HG02973 (cell line): ENCODE data around the gene MAPK6.
A peak's percentile ranks its signal among the peaks of the same experiment; 100 is the strongest.
"Not testable (repeated sequence)": the region's sequence is repeated elsewhere in the genome, so short reads cannot be mapped to it uniquely, and the experiment has no call there.

Experiments used
- ATAC-seq: cut with Tn5 transposase; IDR thresholded peaks from one replicate; pipeline ENCODE4 v1.9.1; 2021; ENCODE audit warnings: moderate library complexity; ENCODE audit not compliant: unreplicated experiment

The MAPK6 gene

GRCh38 chr15:52078876-52079700, 60.1 kb downstream of the MAPK6 start:
- ATAC-seq: no peak

- no peak for ATAC-seq
Measured at GRCh38 chr15:52080031-52080430, 61.0 kb downstream of the MAPK6 start.

GRCh38 chr15:52080706-52081392, 61.8 kb downstream of the MAPK6 start:
- no peak for ATAC-seq

GRCh38 chr15:52082197-52083036, 63.4 kb downstream of the MAPK6 start:
- ATAC-seq: peak; percentile 58

- ATAC-seq: not testable (repeated sequence)
Measured at GRCh38 chr15:52083037-52083359, 64.0 kb downstream of the MAPK6 start.

GRCh38 chr15:52083603-52084002, 64.6 kb downstream of the MAPK6 start:
- no peak for ATAC-seq

- no peak for ATAC-seq
Measured at GRCh38 chr15:52085299-52085698, 66.3 kb downstream of the MAPK6 start.

- no peak for ATAC-seq
Measured at GRCh38 chr15:52086011-52086786, 67.2 kb downstream of the MAPK6 start.

- no peak for ATAC-seq
Measured at GRCh38 chr15:52090193-52090592, 71.2 kb downstream of the MAPK6 start.

GRCh38 chr15:52093167-52093538, 74.1 kb downstream of the MAPK6 start:
- no peak for ATAC-seq

- ATAC-seq: no peak
Measured at GRCh38 chr15:52093539-52094510, 74.8 kb downstream of the MAPK6 start.

GRCh38 chr15:52094811-52095584, 76.0 kb downstream of the MAPK6 start:
- no peak for ATAC-seq

- no peak for ATAC-seq
Measured at GRCh38 chr15:52095597-52096262, 76.7 kb downstream of the MAPK6 start.

GRCh38 chr15:52096536-52096935, 77.5 kb downstream of the MAPK6 start:
- ATAC-seq: not testable (repeated sequence)

GRCh38 chr15:52097180-52097579, 78.2 kb downstream of the MAPK6 start:
- no peak for ATAC-seq

GRCh38 chr15:52098323-52098722, 79.3 kb downstream of the MAPK6 start:
- ATAC-seq: no peak

- ATAC-seq: no peak
Measured at GRCh38 chr15:52099651-52100272, 80.7 kb downstream of the MAPK6 start.
